Central memory CD4-positive, alpha-beta T cell (primary cell): Measurements from ENCODE around the gene TRMT2A.

ENCODE experiments used
- DNase-seq: peaks from one replicate; pipeline ENCODE4 v3.0.0; 2022

The TRMT2A gene

DNA sequence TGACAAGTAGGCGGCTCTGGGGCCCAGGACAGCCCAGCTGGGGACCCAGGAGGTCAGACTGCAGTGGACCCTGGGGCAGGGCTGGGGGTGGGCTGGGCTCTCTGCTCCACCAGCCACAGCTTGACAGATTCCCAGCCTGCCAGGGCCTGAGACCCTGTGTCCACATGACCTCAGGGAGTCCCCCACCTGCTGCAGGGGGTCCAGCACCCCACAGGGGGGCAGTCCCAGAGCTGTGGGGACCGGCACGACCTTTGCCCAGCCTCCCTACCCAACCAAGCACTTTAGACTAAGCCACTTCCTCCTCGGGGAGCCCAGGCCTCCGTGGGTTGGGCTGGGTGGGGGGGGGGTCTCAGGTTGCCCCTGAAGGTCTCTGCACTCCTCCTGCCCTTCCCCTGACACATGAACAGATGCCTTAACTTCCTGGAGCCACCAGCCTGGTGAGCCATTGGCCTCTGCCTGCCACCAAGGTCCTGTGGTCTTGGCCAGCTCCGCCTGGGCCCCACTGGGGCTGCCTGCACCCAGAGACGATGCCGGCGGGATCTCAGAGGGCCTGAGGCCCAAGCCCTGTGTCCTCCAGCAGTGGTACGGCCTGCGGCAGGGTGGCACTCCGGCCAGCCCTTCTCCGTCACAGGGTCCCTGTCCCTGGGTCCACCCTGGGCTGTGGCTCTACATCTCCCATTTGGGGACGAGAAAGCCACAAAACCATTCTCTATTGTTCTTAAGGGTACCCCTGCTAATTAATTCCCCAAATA lies 30.4 kb upstream of the TRMT2A start:
- DNase-seq, result no peak

DNA sequence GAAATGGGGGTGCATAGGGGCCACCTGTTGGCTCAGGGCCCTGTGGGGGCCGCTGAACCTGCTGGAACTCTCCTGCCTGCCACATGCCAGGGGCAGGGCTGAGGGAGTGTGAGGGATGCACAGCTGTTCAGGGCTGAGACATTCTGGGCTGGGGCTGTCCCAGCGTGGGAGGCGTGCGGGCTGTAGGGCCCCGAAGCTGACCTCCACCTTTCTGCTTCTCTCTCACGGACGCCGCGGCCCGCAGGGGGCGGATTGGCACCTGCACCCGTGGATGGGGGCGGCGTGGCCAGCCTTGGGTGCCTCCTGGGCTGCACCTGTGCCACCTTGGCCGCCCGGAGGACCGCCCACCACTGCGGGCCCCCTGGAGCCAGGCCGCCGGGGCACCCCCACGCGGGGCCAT lies 29.8 kb upstream of the TRMT2A start:
- no peak for DNase-seq

DNA sequence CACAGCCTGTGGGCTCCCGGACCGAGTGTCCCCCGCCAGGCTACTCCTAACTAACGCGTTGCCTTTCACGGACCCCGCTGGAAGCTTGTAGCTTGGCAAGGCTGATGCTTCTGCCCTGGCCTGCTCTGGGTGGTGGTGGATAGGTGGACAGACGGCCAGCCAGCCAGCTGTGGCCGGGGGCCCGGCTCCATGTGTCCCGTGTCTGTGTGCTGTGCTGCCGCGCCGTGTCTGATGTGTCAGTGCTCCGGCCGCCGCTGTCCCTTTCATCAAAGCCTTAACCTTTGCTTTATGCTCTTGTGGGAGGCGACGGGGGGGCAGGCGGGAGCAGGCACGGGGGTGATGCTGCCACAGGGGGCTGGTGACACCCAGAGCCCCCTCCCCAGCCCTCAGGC lies 28.8 kb upstream of the TRMT2A start:
- no peak for DNase-seq

DNA sequence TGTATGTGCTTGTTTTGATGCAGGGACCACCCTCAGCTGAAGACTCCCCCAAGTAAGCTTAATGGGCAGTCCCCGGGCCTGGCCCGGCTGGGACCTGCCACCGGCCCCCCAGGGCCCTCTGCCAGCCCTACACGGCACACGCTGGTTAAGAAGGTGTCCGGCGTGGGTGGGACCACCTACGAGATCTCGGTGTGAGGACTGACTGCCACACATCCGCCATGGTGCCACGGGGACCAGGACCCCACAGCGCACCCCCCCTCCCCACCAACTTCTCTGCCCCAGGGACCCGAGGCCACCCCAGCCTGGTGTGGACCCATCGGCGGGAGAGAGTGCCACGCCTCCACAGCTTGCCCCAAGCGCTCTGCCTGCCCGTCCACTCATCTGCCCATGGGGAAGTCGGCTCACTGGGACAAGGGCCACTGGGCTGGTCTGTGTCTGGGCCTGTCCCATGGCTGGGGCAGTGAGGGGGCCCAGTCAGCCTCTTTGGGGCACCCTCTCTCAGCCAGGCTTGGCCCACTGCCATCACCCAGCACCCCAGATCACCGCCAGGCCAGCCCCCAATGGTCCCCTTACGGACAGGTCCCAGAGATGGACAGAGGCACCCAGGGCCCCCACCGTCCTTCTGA lies 28.3 kb upstream of the TRMT2A start:
- DNase-seq, result no peak

DNA sequence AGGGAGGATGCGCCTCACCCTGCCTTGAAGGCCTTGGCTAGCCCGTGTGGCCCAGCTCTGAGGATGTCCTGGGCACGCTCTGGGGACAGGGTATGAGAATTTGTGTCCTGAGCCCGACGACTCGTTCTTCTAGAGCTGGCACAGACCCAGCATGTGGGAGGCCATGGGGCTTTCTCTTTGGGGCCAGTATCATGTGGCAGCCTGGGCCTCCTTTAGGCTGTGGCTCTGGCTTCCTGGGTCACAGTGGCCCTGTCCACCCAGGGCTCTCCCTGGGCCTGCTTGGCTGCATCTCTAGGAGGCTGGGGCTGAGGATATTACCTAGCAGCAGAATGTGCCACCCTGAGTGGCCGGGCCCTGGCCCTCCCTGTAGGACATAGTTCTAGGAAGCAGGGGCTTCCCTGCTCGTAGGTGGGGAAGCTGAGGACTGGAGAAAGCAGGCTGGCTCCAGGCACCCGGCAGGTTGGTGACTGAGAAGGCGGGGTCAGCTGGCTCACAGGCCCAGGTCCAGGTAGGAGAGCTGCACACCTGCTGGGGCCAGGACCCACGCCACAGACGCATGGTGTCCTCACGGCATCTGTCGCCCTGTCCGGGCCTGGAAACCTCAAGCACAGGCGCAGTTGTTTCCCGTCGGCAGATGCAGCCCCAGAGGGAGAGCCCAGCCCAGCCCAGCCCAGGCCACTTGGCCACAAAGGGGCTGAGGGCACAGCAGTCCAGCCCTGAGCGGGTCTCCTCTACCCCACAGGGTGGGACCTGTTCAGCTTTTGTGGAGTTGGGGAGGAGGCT lies 27.0 kb upstream of the TRMT2A start:
- DNase-seq, result no peak

DNA sequence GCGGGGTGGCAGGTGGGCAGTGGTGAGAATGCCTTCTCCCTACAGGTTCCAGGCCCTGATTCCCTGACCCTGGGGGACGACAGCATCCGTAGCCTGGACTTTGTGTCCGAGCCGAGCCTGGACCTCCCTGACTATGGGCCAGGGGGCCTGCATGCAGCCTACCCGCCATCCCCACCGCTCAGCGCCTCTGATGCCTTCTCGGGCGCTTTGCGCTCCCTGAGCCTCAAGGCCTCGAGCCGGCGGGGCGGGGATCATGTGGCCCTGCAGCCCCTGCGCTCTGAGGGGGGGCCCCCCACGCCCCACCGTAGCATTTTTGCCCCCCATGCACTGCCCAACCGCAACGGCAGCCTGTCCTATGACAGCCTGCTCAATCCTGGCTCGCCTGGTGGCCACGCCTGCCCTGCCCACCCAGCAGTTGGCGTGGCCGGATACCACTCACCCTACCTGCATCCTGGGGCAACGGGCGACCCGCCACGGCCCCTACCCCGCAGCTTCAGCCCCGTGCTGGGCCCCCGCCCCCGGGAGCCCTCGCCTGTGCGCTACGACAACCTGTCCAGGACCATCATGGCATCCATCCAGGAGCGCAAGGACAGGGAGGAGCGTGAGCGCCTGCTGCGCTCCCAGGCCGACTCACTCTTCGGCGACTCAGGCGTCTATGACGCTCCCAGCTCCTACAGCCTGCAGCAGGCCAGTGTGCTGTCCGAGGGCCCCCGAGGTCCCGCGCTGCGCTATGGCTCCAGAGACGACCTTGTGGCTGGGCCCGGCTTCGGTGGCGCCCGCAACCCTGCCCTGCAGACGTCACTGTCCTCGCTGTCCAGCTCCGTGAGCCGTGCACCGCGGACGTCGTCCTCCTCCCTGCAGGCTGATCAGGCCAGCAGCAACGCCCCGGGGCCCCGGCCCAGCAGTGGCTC lies 25.9 kb upstream of the TRMT2A start:
- DNase-seq, result no peak

DNA sequence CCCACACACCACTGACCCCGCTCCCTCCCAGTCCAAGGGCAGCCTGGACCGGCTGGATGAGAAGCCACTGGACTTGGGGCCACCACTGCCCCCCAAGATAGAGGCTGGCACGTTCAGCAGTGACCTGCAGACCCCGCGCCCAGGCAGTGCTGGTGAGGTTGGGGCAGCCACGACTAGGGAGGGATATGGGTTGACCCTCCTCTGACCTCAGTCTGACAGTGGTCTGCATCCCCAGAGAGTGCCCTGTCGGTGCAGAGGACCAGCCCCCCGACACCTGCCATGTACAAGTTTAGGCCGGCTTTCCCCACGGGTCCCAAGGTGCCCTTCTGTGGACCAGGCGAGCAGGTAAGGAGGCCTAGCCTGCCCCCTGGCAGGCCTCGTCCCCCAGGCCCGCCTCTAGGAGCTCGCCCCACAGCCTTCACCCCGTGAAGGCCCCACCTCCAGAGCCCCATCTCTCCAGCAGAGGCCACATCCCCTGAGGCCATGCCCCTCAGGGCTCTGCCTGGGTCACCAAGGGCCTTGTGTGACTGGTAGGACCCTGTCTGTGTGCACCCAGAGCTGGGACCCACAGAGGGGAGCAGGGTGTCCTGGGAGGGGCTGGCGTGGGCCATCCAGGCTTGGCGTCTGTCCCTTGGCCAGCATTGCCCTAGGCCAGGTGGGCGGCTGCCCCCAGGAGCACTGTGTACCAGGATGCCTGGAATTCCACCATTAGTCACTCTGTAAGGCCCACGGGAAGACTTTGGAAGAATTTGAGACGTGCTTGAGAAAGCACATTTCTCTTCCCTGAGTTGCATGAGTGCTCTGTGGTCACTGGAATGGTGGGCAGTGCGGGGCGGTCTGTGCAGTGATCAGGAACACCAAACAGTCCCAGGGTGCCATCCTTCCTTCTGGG lies 24.4 kb upstream of the TRMT2A start:
- no peak for DNase-seq

DNA sequence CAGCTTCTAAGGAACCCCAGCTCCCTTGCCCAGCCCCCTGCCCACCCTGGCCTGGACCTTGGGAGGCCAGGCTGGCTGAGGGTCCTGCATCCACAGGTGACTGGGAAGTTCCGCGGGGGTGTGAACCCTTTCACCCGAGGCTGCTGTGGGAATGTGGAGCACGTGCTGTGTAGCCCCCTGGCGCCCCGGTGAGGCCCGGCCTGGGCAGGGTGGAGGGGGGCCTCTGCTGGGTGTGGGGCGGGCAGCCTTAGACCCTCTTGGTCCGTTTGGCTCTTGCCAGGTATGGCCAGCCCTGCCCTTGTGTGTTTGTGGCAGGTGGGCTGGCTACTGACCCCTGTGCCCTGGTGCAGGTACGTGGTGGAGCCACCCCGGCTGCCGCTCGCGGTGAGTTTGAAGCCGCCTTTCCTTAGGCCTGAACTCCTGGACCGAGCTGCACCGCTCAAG lies 23.5 kb upstream of the TRMT2A start:
- DNase-seq, result no peak

DNA sequence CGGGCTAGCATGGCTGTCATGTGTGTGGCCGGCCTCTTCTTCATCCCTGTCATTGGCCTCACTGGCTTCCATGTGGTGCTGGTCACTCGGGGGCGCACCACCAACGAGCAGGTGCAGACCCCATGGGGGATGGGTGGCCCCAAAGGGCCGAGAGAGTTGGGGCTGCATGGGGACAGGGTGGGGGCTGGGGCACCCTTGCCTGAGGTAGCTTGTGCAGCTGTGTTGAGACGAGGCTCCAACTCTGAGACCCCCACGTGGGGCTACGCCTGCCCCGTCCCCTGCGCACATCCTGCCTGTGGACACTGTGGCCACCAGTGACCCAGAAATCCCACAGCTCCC lies 23.1 kb upstream of the TRMT2A start:
- no peak for DNase-seq

DNA sequence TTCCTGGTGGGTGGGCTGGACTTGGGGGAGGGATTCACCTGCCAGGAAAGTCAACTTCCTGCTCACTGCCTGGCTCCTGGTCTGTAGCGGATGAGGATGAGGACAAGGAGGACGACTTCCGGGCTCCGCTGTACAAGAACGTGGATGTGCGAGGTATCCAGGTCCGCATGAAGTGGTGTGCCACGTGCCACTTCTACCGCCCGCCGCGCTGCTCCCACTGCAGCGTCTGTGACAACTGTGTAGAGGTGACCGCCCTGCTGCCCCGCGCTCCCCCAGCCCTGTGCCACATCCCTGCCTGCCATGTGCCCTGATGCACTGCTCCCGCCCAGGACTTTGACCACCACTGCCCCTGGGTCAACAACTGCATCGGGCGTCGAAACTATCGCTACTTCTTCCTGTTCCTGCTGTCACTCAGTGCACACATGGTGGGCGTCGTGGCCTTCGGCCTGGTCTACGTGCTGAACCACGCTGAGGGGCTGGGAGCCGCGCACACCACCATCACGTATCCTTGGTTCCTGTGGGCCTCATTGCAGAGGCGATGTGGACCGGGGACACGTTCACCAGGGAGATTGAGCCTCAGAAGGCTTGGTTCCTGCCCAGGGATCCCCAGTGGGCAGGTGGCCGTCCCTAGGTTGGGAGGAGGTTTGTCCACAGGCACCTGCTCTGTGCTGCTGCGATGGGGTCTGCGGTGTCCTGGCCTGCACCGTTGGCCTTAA lies 22.5 kb upstream of the TRMT2A start:
- DNase-seq, result no peak

DNA sequence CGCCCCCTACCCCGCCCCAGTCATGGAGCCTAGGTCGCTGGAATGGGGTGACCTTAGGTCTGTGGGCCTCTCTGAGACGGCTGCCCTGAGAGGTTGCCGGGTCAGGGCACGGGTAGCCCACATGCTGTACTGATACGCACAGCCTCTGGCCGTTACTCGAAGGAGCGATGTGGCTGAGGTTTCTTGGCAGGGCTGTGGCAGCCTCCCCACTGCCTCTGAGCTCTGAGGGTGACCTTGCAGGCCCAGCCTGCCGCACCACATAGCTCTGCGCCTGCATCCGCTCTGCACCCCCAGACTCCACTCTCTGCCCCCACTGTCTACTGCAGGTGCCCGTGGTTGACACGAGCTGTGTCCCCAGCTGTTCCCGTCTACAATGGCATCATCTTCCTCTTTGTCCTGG lies 21.8 kb upstream of the TRMT2A start:
- DNase-seq, result no peak

DNA sequence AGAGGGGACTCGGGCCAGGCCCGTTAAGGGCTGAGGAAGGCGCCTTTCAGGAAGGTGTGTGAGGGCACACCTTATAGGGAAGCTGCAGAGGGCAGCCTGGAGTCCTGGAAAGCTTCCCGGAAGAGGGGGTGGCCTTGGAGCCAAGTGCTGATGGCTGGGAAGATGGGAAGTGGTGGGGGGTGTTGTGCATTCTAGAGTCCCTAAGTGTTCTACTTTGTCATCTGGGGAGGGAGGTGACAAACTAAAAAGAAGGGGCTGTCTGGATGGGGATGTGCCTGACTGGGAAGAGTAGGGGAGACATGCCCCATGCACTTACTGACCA lies 21.4 kb upstream of the TRMT2A start:
- DNase-seq, result no peak

DNA sequence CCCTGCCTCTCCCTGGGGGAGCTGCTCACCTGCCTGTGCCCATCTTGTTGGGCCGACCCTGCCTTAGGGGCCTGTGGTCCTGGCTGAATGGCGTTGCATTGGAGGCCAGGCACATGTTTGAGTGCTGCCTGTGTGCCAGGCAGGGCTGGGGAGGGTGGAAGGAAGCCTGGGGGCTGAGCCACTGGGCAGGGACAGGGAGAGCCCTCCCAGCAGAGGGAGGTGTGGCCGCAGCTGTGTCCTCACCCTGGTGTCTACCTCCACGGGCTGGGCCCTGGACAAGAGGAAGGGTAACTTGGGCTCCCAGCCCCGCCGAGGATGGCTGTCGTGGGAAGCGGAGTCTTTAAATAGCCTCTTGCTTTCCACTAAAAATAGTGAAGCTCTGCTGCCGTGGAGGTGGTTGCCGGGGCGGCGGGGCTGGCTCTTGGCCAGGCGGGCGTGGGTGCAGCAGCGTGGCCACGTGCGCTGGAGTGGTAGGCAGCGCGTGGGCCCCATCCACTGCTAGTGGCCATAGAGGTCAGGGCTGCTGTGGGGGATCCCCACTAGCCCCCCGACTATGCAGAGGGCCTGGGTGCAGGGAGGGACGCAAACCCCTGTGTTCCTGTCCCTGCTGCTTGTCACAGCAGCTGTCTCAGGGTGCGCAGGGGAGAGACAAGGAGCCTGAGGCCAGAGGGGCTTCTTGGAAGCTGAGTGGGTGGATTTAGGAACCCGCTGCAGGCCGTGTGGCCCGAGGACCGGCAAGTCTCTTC lies 20.8 kb upstream of the TRMT2A start:
- no peak for DNase-seq

DNA sequence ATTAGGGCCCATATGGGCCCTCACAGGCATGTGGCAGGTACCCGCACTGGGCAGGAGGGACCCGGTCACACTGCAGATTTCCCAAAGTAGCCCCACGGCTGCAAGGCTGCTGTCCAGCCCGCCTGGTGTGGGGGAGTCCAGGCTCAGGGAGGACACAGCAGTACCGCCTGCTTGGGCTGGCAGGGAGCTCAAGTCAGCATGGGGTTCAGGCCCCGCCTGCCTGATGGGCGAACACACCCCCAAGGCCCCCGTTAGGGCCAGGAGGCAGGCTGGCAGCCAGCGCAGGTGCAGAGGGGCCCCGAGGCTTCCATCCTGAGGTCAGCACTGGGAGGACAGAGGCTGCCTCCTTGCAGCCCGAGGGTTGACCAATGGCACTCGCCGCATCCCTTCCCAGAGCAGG lies 20.1 kb upstream of the TRMT2A start:
- DNase-seq, result no peak

DNA sequence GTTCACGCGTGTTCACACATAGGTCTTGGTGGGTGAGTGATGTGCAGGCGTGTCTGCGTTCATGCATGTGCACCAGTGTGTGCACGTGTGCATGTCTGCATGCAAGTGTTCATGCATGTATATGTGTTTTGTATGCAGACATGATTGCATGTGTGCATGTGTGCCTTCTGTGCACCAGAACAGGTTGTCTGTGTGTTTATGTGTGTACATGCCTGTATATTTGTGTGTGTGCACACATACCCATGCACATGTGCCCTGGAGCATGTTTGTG lies 19.5 kb upstream of the TRMT2A start:
- no peak for DNase-seq

DNA sequence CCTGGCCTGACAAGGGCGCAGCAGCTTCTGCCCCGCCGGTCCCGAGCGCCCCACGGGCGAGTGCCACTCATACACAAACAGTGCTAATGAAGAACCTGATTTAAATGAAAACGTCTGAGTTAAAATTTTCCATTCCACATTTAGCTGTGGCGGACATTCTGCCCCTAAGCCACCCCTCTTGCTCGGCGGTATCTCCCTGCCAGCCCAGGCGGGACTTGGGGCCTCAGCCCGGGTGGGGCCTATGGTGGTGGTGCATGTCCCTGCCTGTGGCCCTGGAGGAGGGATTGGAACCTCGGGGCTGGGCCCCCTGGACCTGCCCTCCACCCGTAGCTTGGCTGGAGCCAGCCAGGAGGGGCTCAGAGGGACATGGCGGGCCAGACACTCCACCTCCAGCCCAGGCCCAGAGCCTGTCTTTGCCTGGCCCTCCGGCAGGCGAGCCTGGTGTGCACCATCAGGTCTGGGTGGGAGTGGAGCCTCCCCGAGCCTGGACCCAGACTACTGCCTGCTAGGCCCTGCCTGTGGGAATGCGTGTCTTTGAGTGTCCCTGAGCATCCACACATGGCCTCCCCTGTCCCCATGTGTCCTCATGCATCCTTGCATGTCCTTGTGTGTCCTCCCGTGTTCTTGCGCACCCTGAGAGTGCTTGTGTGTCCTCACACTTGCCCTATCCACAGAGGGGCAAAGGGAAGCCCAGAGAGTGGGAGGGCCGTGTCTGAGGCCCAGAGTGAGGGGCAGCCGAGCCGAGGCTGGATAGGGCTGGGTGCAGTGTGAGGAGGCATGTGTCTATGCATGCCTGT lies 19.0 kb upstream of the TRMT2A start:
- DNase-seq, result no peak

DNA sequence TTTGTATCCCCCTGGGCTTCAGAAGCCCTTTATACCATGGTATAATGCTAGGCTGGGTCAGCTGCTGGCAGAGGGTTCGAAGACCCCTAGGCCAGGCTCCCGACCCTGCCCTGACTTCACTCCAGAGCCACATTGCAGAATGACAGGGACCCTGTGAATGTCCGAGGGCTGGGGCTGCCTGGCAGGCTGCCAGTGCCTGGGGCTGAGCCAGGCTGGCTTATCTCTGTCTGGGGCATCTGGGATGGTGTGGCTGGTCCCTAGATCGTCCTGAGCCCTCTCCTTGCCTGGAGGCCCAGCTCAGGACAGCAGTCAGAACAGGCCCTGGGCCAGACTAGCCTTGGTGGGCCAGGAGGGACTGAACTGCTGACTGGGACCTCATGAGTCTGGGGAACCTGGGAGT lies 18.2 kb upstream of the TRMT2A start:
- DNase-seq, result no peak

DNA sequence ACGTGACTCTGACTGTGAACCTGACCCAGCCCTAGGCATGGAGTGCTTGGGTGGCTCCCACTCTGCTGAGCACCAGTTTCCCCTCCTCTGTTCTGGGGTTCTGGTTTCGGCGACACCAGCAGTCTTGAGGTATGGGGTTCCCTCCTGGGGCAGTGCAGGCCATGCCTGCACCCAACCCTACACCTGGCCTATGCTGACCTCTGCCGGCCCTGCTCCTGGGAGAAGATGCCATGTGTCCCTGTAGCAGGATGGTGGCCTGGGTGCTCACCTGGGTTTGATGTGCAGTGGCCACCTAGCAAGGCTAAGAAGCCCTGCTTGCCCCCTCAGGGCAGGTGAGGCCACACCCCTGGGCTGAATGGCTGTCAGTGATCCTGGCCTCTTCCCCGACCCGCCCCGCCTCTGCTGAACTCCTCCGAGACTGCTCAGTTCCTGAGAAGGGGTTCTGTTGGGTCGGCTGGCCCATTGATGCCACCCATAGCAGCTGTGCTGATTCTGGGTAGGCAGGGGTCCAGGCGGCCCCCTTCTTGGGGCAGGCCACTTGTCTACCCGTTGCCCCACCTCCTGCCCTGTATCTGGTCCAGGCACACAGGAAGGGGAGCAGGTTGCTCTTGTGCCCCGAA lies 17.0 kb upstream of the TRMT2A start:
- no peak for DNase-seq

DNA sequence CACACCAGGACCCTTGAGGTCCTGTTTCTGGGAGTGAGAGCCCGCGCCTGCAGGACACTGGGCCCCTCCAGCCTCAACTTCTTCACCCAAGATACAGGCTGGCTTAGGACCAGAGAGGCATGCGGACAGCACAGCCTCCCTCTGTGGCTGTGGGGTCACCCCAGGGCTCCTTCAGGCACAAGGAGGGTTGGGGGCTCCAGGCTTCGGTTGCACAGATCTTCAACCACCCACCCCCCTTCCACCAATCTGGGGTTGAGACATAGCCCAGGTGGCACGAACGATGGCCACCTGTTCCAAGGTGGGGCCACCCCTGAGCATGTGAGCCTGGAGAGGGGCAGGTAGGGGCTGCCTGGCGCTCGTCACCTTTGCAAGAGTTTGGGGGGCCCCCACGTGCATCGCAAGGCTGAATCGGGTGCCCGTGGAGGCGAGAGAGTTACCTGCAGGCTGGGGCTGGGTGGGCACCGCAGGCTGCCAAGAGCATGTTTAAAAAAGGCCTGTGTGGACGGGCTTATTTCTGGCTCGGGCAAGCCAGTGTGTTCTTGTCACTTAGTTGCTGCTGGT lies 15.7 kb upstream of the TRMT2A start:
- no peak for DNase-seq
